ENCODE results near the gene PROX1. TPM values are rescaled to one million over a fixed set of nuclear protein-coding genes. Genes with fewer than 3 reads are reported as not detected.

PROX1 gene
- total and polyA plus RNA-seq, 2 donors (not counting 1 experiment from before 2014, with no cell fraction given) = 0.24 to 3.8 TPM

GRCh38 chr1:214005708-214006107, 17.9 kb downstream of the PROX1 start:
- no peaks in the 10 kb centered on the region for H3K9me3 ChIP-seq (ENCODE audit: control extremely low read depth in 1 of 3, control insufficient read depth in 2 of 3, insufficient read depth in 1 of 3, low read length in 2 of 3)
- H3K9ac ChIP-seq (ENCODE audit: low read length) = no peak overlapping the region
- H2AFZ ChIP-seq (ENCODE audit: insufficient read depth, low read depth, low read length, poor library complexity, severe bottlenecking) = no peak overlapping the region
- H3K27me3 Mint-ChIP-seq = peaks cover 5% of the 10 kb centered on the region
- H3K27ac ChIP-seq (ENCODE audit: low read length in 2 of 2) = no peak overlapping the region
- H3K9me3 Mint-ChIP-seq (ENCODE audit: insufficient read depth) = no peaks in the 10 kb centered on the region
- CTCF ChIA-PET = no interaction called here
- H3K79me2 ChIP-seq (ENCODE audit: control insufficient read depth, insufficient read depth, low read length) = no peaks in the 10 kb centered on the region
- no peak for TF ChIP-seq EZH2 (IDR thresholded peaks at IDR 0.05; ENCODE audit: borderline replicate concordance, insufficient read depth, low read depth, low read length, poor library complexity, severe bottlenecking)
- TF ChIP-seq, protein P1, sequence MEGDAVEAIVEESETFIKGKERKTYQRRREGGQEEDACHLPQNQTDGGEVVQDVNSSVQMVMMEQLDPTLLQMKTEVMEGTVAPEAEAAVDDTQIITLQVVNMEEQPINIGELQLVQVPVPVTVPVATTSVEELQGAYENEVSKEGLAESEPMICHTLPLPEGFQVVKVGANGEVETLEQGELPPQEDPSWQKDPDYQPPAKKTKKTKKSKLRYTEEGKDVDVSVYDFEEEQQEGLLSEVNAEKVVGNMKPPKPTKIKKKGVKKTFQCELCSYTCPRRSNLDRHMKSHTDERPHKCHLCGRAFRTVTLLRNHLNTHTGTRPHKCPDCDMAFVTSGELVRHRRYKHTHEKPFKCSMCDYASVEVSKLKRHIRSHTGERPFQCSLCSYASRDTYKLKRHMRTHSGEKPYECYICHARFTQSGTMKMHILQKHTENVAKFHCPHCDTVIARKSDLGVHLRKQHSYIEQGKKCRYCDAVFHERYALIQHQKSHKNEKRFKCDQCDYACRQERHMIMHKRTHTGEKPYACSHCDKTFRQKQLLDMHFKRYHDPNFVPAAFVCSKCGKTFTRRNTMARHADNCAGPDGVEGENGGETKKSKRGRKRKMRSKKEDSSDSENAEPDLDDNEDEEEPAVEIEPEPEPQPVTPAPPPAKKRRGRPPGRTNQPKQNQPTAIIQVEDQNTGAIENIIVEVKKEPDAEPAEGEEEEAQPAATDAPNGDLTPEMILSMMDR (IDR thresholded peaks at IDR 0.05) = no peak
- no peaks in the 10 kb centered on the region for H4K20me1 ChIP-seq (ENCODE audit: control insufficient read depth, insufficient read depth, low read length, poor library complexity, severe bottlenecking)
- DNase-seq (no peak), ATAC-seq (ENCODE audit: low read depth) (no peak)
- POLR2A ChIA-PET = no interaction called here
- H3K4me3 ChIP-seq (ENCODE audit: control extremely low read depth in 1 of 5, extremely low read depth in 1 of 5, insufficient read depth in 1 of 5, low read depth in 2 of 5, low read length in 4 of 5) = no peak overlapping the region
- WGBS (ENCODE audit: insufficient coverage) = 83% methylated on average over 2 of the region's 3 CpGs
- H3K27me3 ChIP-seq (replicated peaks in 1 of 4; ENCODE audit: control extremely low read depth in 1 of 4, control insufficient read depth in 3 of 4, insufficient read depth in 4 of 4, low read length in 3 of 4) = no peaks in the 10 kb centered on the region
- no peaks in the 10 kb centered on the region for H3K4me1 Mint-ChIP-seq
- no peaks in the 10 kb centered on the region for H3K4me1 ChIP-seq (ENCODE audit: control insufficient read depth in 2 of 2, insufficient read depth in 2 of 2, low read length in 2 of 2)
- intact Hi-C loops (cut with micrococcal nuclease) = no loop called here
- H3K4me3 Mint-ChIP-seq = no peak overlapping the region
- H3K4me2 ChIP-seq (replicated peaks; ENCODE audit: low read depth, low read length, poor library complexity, severe bottlenecking) = no peak overlapping the region
- no peak overlapping the region for H3K27ac Mint-ChIP-seq
- no peaks in the 10 kb centered on the region for H3K36me3 ChIP-seq (replicated peaks in 1 of 2; ENCODE audit: control extremely low read depth in 1 of 2, control insufficient read depth in 1 of 2, extremely low read depth in 1 of 2, insufficient read depth in 2 of 2, low read length in 1 of 2)

GRCh38 chr1:214006845-214007244, 19.1 kb downstream of the PROX1 start:
- H3K27ac Mint-ChIP-seq = no peak overlapping the region
- no peaks in the 10 kb centered on the region for H3K9me3 Mint-ChIP-seq (ENCODE audit: insufficient read depth)
- peaks cover 5% of the 10 kb centered on the region for H3K27me3 Mint-ChIP-seq
- intact Hi-C loops (cut with micrococcal nuclease) = no loop called here
- CTCF ChIA-PET = no interaction called here
- ATAC-seq (ENCODE audit: low read depth) = no peak
- no peak overlapping the region for H3K4me3 ChIP-seq (ENCODE audit: control extremely low read depth in 1 of 5, extremely low read depth in 1 of 5, insufficient read depth in 1 of 5, low read depth in 2 of 5, low read length in 4 of 5)
- no peaks in the 10 kb centered on the region for H3K36me3 ChIP-seq (replicated peaks in 1 of 2; ENCODE audit: control extremely low read depth in 1 of 2, control insufficient read depth in 1 of 2, extremely low read depth in 1 of 2, insufficient read depth in 2 of 2, low read length in 1 of 2)
- POLR2A ChIA-PET = no interaction called here
- H4K20me1 ChIP-seq (ENCODE audit: control insufficient read depth, insufficient read depth, low read length, poor library complexity, severe bottlenecking) = no peaks in the 10 kb centered on the region
- DNase-seq = no peak
- no peaks in the 10 kb centered on the region for H3K9me3 ChIP-seq (ENCODE audit: control extremely low read depth in 1 of 3, control insufficient read depth in 2 of 3, insufficient read depth in 1 of 3, low read length in 2 of 3)
- no peak overlapping the region for H3K27ac ChIP-seq (ENCODE audit: low read length in 2 of 2)
- no CpG with 5 or more reads among the region's 3 CpGs for WGBS (ENCODE audit: insufficient coverage)
- no peak overlapping the region for H2AFZ ChIP-seq (ENCODE audit: insufficient read depth, low read depth, low read length, poor library complexity, severe bottlenecking)
- H3K4me1 ChIP-seq (ENCODE audit: control insufficient read depth in 2 of 2, insufficient read depth in 2 of 2, low read length in 2 of 2) = no peaks in the 10 kb centered on the region
- no peaks in the 10 kb centered on the region for H3K27me3 ChIP-seq (replicated peaks in 1 of 4; ENCODE audit: control extremely low read depth in 1 of 4, control insufficient read depth in 3 of 4, insufficient read depth in 4 of 4, low read length in 3 of 4)
- no peaks in the 10 kb centered on the region for H3K4me1 Mint-ChIP-seq
- no peak overlapping the region for H3K4me2 ChIP-seq (replicated peaks; ENCODE audit: low read depth, low read length, poor library complexity, severe bottlenecking)
- TF ChIP-seq, protein P1 (IDR thresholded peaks at IDR 0.05) = no peak
- no peak for TF ChIP-seq EZH2 (IDR thresholded peaks at IDR 0.05; ENCODE audit: borderline replicate concordance, insufficient read depth, low read depth, low read length, poor library complexity, severe bottlenecking)
- H3K4me3 Mint-ChIP-seq = no peak overlapping the region
- H3K79me2 ChIP-seq (ENCODE audit: control insufficient read depth, insufficient read depth, low read length) = no peaks in the 10 kb centered on the region
- H3K9ac ChIP-seq (ENCODE audit: low read length) = no peak overlapping the region

Measured in B cell (primary cell).